NCI-H69 (cell line): Measurements from ENCODE around the gene ADAMTS5.
A peak's percentile ranks its signal among the peaks of the same experiment; 100 is the strongest.

Source experiments
- DNase-seq: peaks from one replicate; lab custom pipeline; 2025; lab: John Stamatoyannopoulos, UW

The ADAMTS5 gene

DNA sequence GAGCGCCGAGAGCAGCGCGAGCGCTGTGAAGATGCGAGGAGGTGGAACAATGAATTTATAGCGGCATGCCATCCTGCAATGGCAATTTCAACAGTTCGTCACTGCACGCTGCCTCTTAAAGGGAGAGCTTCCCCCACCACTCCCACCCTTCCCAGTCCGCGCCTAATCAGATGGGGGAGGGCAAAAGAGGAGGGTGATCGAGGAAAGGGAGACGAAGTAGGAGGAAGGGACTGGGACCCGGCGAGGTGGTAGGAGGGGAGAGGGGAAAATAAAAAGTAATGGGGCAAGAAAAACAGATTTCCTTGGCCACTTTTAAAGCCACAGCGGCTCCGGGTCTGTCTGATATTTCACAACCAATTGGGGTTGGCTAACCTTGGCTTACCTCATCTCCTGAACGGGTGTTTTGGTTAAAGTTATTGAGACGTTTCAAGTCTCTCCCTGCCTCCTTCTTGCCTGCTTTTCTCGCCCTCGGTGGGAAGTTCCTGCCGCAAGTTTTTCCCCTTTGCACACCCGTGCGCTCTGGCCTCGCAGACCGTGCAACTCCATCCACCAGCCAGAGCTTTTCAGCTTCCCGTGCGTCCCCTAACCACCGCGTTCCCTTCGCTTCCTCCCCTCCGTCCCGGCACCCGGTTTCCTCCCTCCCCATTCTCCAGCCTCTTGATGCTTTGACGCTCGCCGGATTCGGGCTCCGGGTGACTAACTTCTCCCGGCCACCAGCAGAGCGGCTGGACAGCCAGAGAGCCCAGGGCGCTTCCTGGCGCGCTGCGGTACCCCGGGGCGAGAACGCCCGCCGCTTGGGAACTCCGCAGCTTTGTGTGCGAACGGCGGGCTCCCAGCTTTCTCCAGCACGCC lies at the start of gene ADAMTS5:
Gene ADAMTS5 (minus strand): TSS at position 27 of the 852 bp plus-strand sequence. CDS start 697 bp downstream, outside the sequence.
- peak; percentile 29 for DNase-seq

- DNase-seq: no peak
Observed at GRCh38 chr21:27001526-27001925, 34.6 kb upstream of the ADAMTS5 start.

DNA sequence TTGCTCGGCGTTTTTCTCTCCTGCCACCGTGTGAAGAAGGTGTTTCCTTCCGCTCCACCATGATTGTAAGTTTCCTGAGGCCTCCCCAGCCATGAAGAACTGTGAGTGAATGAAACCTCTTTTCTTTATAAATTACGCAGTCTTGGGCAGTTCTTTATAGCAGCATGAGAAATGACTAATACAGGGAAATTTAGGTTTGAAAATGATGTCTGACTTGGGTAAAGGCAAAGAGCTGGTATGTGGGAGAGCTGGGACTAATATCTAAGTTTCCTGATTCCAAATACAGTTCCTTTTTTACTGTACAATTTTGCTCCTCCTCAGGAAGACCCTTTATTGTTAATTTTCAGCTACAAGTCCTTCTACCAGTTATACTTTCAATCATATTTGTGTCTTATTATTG lies 16.7 kb upstream of the ADAMTS5 start:
- DNase-seq: no peak

- peak; percentile 3 for DNase-seq
Observed at GRCh38 chr21:26982767-26983166, 15.9 kb upstream of the ADAMTS5 start.

GRCh38 chr21:26977746-26978145 lies 10.9 kb upstream of the ADAMTS5 start:
- no peak for DNase-seq

- DNase-seq: no peak
Observed at GRCh38 chr21:26973226-26973625, 6.3 kb upstream of the ADAMTS5 start.

DNA sequence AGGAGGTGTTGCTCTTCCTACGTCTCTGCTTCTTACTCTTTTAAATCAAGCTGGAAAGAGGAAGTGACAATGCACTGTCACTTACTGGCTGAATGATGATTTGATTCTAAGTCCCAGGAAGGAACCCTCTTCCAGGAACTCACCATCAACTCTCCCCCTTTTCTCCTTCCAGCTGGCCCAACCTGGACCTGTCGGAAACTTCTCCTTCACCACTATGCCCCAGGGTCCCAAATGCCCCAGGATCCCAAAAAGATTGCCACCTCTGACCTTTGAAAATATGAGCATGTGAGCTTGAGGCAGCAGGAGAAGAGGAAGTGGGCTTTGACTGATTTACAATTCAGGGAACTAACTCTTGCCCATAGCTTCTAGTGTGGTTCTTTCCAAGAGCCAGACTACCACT lies 5.3 kb upstream of the ADAMTS5 start:
- DNase-seq: no peak

DNA sequence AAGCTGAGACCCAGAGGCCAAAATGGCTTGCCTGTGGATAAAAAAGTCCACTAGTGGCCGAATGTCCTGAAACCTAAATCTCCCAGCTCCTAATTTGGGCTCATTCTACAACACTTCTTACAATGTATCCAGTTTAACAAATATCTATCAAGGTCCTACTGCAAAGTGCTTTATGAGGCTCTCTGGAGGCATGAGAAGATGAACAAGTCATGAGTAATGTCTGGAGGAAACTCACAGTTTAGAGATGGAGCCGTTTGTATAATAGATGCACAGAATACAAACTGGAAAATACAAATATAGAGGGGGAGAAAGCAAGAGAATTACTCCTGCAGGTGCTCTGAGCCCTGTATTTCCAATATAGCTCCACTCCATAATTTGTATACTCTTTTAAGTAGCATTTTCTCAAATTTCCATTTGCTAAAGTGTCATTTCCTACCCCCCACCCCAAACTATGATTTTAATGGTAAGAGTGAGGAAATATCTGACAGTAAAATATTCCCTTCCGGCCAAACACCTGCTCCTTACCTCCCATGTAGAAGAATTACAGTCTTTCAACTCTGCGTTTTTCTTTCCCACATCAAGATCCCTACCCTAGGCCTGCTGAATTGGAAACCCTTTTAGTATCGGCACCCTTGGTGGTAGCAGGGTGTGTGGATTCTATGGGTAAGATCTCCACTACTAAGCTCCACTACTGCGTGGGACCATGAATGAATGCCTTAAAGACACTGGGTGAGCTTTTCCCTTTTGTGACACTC lies 3.3 kb upstream of the ADAMTS5 start:
- no peak for DNase-seq

DNA sequence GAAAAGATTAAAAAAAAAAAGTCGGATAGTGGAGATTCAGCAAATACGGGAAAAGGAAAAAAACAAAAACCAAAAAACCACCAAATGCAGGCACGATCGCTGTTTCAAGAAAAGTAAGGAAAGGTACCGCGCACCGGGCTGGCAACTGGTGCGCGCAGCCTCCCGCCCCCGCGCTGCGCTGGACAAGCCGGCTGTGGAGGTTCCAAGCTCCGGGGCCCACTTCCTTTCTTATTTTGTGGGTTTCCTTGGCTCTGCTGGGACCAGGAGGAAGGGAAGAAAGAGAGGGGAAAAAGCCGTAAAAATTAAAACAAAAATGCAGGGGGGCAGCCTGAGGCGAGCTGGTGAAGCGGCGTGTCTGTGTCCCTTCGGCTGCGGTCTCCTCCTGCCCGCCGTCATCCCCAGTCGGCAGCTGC lies 233 bp downstream of the ADAMTS5 start:
- no peak for DNase-seq

- DNase-seq: peak; percentile 2
Observed at GRCh38 chr21:26965907-26966581, 844 bp downstream of the ADAMTS5 start.

DNA sequence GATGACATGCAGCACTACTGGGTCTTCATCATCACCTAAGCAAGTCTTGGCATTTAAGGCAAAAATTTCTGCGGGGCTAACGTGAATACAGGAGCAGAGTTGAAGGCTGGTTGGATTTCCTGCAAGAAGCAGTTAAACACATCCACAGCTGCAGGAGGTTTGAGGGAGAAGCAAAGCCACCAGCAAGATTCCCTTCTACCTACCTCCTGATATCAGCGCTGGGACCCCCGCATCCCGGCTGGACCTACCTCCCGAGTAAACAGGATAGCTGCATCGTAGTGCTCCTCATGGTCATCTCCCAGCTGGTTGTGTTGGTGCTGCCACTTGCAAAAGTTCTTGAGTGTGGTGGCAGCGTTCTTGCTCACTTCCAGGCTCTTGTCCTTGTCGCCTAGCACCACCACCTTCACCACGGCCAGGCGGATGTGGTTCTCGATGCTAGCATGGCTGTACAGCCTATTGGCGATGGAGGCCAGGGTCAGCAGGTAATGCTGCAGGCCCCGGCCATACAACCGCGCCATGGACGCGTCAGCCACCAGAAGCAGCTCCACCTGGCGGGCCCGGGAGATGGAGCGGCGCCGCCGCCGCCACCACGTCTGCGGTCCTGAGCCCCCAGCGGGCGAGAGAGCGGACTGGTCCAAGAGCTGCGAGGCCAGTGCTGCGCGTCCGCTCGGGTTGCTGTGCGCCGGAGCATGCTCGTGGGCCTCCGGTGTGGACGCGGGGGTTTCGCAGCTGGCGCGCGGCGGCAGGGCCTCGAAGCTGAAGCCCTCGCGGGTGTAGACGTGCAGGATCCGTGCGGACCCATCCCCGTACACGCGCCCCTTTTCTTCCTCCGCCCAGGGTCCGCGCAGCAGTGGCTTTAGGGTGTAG lies 1.6 kb downstream of the ADAMTS5 start:
- DNase-seq: no peak

DNA sequence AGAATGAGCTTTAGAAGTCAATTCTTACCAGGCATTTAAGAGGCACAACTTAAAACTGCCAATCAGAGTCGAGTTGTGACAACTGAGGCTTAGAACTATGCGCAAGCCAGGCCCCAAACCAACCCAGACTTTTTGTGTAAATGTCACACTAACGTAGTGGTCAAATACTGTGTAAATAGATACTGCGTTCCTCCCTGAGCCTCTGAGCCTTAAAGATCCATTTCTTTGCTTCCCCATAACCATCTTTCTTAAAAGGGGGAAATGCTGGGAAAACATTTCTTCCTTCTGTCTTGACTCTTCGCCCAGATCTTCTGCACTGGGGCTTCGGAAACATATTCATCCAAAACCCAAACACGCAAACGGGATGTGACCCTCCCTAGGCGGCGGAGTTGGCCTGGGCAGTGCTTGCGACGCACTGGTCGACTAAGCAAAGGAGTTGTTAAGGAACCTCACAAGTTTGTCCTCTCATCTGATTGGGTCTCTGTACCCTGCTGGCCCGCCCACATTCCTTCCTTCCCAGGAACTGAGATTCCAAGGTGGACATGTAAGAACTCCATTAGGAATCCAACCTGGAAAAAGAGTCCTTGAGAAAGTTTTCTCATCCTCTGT lies 2.6 kb downstream of the ADAMTS5 start:
- no peak for DNase-seq

GRCh38 chr21:26962621-26963181 lies 4.2 kb downstream of the ADAMTS5 start:
- no peak for DNase-seq

DNA sequence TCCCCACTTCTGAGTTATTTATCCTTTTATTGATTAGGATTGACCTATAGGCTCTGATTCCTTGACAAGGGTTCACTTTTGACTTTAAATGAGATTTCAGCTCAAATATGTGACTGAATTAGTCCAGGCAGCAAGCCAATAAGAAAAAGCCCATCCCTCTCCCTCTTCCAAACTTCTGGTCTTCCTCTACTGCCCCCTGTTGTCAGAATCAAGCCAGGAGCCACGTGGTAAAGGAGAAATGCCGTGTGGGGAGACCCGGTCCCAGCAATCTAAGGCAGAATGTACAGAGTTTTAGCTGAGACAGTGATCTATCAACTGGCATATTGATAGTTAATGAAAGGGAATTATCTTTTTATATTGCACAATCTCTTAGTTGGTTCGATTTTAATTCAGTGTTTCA lies 5.2 kb downstream of the ADAMTS5 start:
- DNase-seq: peak; percentile 22

DNA sequence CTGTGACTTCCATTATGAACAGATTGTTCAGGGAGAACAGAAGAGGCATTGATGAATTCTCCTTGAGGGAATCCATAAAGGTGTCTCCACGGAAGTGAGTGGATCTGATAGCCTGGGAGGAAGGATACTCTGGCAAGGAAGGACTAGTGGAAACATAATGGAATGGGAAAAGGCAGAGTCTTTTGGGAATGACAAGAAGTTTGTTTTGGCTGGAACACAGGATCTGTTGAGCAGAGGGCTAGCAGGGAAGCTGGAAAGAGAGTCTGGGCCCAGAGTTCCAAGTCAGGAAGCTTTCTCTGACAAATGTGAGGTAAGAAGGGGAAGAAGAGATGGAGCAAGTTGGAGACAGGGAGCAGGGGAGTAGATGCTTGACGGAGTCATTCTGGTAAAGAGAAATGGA lies 8.1 kb downstream of the ADAMTS5 start:
- DNase-seq: no peak

GRCh38 chr21:26956813-26957212 lies 10.1 kb downstream of the ADAMTS5 start:
- no peak for DNase-seq

DNA sequence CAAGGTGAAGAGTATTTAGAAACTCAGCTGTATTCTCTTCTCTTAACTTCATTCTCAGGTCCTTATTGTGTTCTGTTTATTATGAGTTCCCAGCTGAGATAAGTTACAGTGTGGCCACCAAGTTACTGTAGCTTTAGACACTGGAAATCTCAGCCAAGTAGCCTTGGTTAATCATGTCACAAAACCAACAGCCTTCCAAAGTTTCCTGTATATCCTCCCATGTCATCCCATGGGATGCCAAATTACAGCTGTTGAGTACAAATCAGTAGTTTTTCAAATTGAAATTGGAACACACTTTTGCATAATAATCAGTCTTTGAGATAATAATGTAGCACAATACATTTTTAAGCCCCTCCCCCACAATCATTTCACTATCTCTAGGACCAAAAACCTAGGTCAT lies 10.7 kb downstream of the ADAMTS5 start:
- no peak for DNase-seq

DNA sequence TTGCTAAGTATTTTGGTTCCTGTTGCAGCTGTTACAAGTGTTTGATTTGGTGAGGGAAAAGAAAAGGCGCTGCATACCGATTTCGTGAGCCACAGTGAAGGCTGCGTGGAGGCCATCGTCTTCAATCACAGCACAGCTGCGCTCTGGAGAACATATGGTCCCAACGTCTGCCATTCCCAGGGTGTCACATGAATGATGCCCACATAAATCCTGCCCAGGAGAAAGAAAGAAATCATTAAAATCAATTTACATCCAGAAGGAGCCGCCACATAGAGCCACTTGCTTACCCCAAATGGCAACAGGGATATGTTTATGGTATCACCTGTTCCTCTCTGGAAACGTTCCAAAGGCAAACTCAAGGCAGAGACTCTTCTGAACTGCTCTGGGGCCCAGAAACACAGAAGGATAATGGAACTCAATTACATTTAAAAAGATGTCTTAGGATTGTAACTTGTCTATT lies 12.2 kb downstream of the ADAMTS5 start:
- DNase-seq: no peak

DNA sequence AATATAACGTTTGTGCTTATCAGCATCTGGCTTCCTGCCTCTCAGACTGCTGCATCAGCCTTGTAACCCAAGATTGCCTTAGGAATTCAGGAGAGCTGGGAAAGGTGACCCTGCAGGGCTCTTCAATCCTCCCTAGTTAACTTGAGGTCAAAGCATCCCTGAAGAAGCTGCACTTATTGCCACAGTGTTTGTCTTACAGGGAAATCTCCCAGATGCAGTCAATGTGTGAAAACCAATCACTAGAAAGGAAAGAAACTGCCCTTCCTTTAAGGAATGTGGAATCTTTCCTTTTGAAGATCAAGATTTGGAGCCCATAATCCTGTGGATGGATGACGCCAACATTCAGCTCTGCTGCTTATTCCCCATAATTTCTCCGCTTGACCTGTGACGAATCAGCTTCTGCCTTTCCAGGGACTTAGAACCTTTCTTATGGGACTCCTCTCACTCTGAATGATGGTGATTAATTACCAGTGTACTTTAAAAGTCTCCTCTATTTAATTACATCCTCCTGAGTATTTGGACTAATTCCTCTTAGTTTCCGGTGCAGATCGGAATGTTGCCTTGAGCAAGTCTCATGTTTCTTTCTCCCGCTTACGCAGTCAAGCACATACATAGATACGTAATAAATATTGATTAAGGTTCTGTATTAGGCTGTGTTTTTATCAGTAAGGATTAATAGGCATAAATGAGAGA lies 14.4 kb downstream of the ADAMTS5 start:
- DNase-seq: no peak

GRCh38 chr21:26949830-26950229 lies 17.1 kb downstream of the ADAMTS5 start:
- DNase-seq: no peak
